K562 (cell line): ENCODE results near the gene FZD8. TPM values are rescaled to one million over a fixed set of nuclear protein-coding genes. Genes with fewer than 3 reads are reported as not detected.

Source experiments
- ATAC-seq: fragments of 200-7000 bp; cut with Tn5 transposase; 3 replicates; pipeline ENCODE4 v1.9.1; 2020; ENCODE audit warnings: moderate library complexity
- BruUV-seq: library from RNA; stranded (reverse); fragments of 400-500 nt; replicated peaks from 2 replicates; lab custom pipeline; 2021; lab: Mats Ljungman, UMichigan
- CTCF ChIA-PET: fragments of 300-600 bp; formaldehyde crosslinking; extraction: SDS; loops from one replicate; lab custom pipeline; 2021; ENCODE audit warnings: low intra/inter-chr PET ratio; lab: Yijun Ruan, JAX
- POLR2A ChIA-PET: fragments of 300-600, 350-650 bp; sonication (Branson Sonifier 250); formaldehyde crosslinking; extraction: SDS; loops from one replicate; lab custom pipeline; 2021; ENCODE audit warnings: antibody characterized with exemption, inconsistent platforms; lab: Yijun Ruan, JAX
- DNase-seq, 4 experiments: peaks; one replicate each; pipeline versions ENCODE4 v3.0.0 to v3.0.0-alpha.2; 2011 to 2018; ENCODE audit warnings: low spot score in 3 of 4, mixed read lengths in 3 of 4; ENCODE audit errors: extremely low read depth in 1 of 4
- FAIRE-seq: peaks from 2 replicates; lab custom pipeline; 2011; peaks lifted over from hg19 to GRCh38; lab: Jason Lieb, UNC
- H2AFZ ChIP-seq: 2 replicates; pipeline ENCODE4 v1.6.0; 2011; ENCODE audit warnings: low read depth, low read length, control low read depth, inconsistent platforms
- H3K27ac ChIP-seq: fragments of 200-600 bp; 3 replicates; pipeline ENCODE4 v1.8.0; 2011; ENCODE audit warnings: low read depth, mild to moderate bottlenecking, control low read depth, inconsistent platforms, low read length, moderate library complexity, mixed read lengths; ENCODE audit errors: extremely low read depth
- H3K27me3 ChIP-seq, 2 experiments: fragments of 300-600 bp in 1 of 2; 2 replicates in 1 of 2; 3 replicates in 1 of 2; pipeline versions ENCODE4 v1.6.0 to v1.8.0; 2011; ENCODE audit warnings: inconsistent platforms in 2 of 2, low read length in 2 of 2, mild to moderate bottlenecking in 1 of 2, mixed read lengths in 1 of 2, moderate library complexity in 1 of 2; ENCODE audit not compliant: control insufficient read depth in 2 of 2, insufficient read depth in 2 of 2
- H3K36me3 ChIP-seq: fragments of 300-600 bp; 3 replicates; pipeline ENCODE4 v1.8.0; 2011; ENCODE audit warnings: mild to moderate bottlenecking, low read length, inconsistent platforms; ENCODE audit not compliant: control insufficient read depth, insufficient read depth
- H3K4me1 ChIP-seq, 2 experiments: fragments of 200-600 bp in 1 of 2; replicated peaks in 1 of 2; 2 replicates in 1 of 2; 3 replicates in 1 of 2; pipeline versions ENCODE4 v1.5.1 to v1.8.0; 2011; ENCODE audit warnings: inconsistent platforms in 2 of 2, low read length in 2 of 2, mild to moderate bottlenecking in 1 of 2, mixed read lengths in 1 of 2, moderate library complexity in 1 of 2; ENCODE audit not compliant: control insufficient read depth in 2 of 2, insufficient read depth in 2 of 2
- H3K4me2 ChIP-seq: 2 replicates; pipeline ENCODE4 v1.6.1; 2011; ENCODE audit warnings: low read length, control low read depth, inconsistent platforms, mixed read lengths; ENCODE audit not compliant: insufficient read depth
- H3K4me3 ChIP-seq: fragments of 200-600 bp; sonication (generic), shearing (Covaris generic); 2 replicates; pipeline ENCODE4 v1.5.1; 2016; ENCODE audit warnings: control low read depth, inconsistent platforms
- H3K79me2 ChIP-seq: fragments of 200-600 bp; 3 replicates; pipeline ENCODE4 v1.8.0; 2011; ENCODE audit warnings: low read length, inconsistent platforms; ENCODE audit not compliant: control insufficient read depth, insufficient read depth
- H3K9ac ChIP-seq, 2 experiments: 2 replicates each; pipeline versions ENCODE4 v1.6.0 to v1.6.1; 2011; ENCODE audit warnings: low read depth in 2 of 2, low read length in 2 of 2, control low read depth in 1 of 2, inconsistent platforms in 1 of 2, mild to moderate bottlenecking in 1 of 2, mixed read lengths in 1 of 2; ENCODE audit not compliant: insufficient read depth in 1 of 2
- H3K9me1 ChIP-seq: one replicate; pipeline ENCODE4 v1.6.0; 2011; ENCODE audit warnings: inconsistent platforms, mild to moderate bottlenecking, low read length, moderate library complexity; ENCODE audit not compliant: control insufficient read depth, insufficient read depth
- H3K9me3 ChIP-seq: replicated peaks from 2 replicates; pipeline ENCODE4 v1.5.1; 2011; ENCODE audit warnings: low read depth, low read length, inconsistent platforms; ENCODE audit not compliant: control insufficient read depth, insufficient read depth
- H4K20me1 ChIP-seq: replicated peaks from 2 replicates; pipeline ENCODE4 v1.6.1; 2011; ENCODE audit warnings: low read length, inconsistent platforms, mixed read lengths; ENCODE audit not compliant: control insufficient read depth, insufficient read depth
- EZH2 ChIP-seq: IDR thresholded peaks from 2 replicates; pipeline ENCODE4 v1.6.1; 2012; ENCODE audit warnings: low read depth, mild to moderate bottlenecking, inconsistent platforms, low read length, borderline replicate concordance
- MCM2 ChIP-seq: fragments of 450-650 bp; IDR thresholded peaks from 2 replicates; pipeline ENCODE4 v1.6.1; 2017; ENCODE audit warnings: low read depth, mild to moderate bottlenecking
- MCM7 ChIP-seq, 2 experiments: fragments of 450-650 bp; IDR thresholded peaks; 2 replicates each; pipeline ENCODE4 v1.6.1; 2016 to 2018
- MXD1 ChIP-seq: fragments of 250-450 bp; sonication (Bioruptor Pico); IDR thresholded peaks from 2 replicates; pipeline ENCODE4 v1.8.0; 2021; ENCODE audit warnings: borderline replicate concordance, mild to moderate bottlenecking, moderate library complexity; ENCODE audit not compliant: poor library complexity, severe bottlenecking
- MYNN ChIP-seq, 2 experiments: sonication (generic); formaldehyde crosslinking in 1 of 2; IDR thresholded peaks; 2 replicates each; pipeline versions ENCODE4 v1.5.0 to v1.6.1; 2016 to 2020; ENCODE audit warnings: antibody characterized with exemption in 1 of 2, missing genetic modification reagents in 1 of 2
- ZBTB43 ChIP-seq: sonication (generic); formaldehyde crosslinking; IDR thresholded peaks from 2 replicates; pipeline ENCODE4 v1.8.0; 2023; ENCODE audit warnings: mild to moderate bottlenecking, missing genetic modification reagents
- ZBTB9 ChIP-seq: fragments of 450-650 bp; formaldehyde crosslinking; IDR thresholded peaks from 2 replicates; pipeline ENCODE4 v1.4.0; 2020; ENCODE audit warnings: mild to moderate bottlenecking, moderate library complexity
- ZNF146 ChIP-seq: IDR thresholded peaks from one replicate; pipeline ENCODE4 v1.6.1; 2018; ENCODE audit warnings: missing compliant biosample characterization; ENCODE audit not compliant: unreplicated experiment
- WGBS: fragments of 100-300 bp; shearing (Covaris generic); methylation state at CpG from one replicate; pipeline ENCODE4 v1.1.6; 2016; ENCODE audit warnings: low coverage, mixed read lengths; ENCODE audit not compliant: insufficient coverage; ENCODE audit errors: missing lambda C conversion rate; 5-methylcytosine and 5-hydroxymethylcytosine counted together
- in situ Hi-C: fragments of 300-500 bp; cut with MboI; formaldehyde crosslinking; loops from 4 replicates; pipeline ENCODE4 v1.15.0; 2018; ENCODE audit warnings: inconsistent platforms, mixed read lengths
- intact Hi-C: fragments of 100-400 bp; cut with micrococcal nuclease; formaldehyde crosslinking; loops from 2 replicates; pipeline ENCODE4 v1.14.2; 2022
- polyA plus RNA-seq, 8 experiments: library from polyadenylated mRNA; depleted of rRNA in 4 of 8; stranded (reverse) in 5 of 8; unstranded in 3 of 8; fragments of >200 nt; fragmentation: Nextera tagmentation in 2 of 8; fragmentation: Illumina TruSeq in 1 of 8; extraction: Ambion mirVana in 2 of 8; extraction: Trizol in 1 of 8; gene quantifications; 2 replicates each; pipeline versions ENCODE4 v1.2.1 to v1.2.3, GENCODE V29; 2011 to 2014; ENCODE audit warnings: inconsistent platforms in 1 of 8, missing spikeins in 1 of 8
- total RNA-seq, 7 experiments: library from RNA; depleted of rRNA in 6 of 7; stranded (reverse); fragments of >200 nt in 6 of 7; fragmentation: Illumina TruSeq in 2 of 7; extraction: Trizol in 2 of 7; gene quantifications; 2 replicates each; pipeline versions ENCODE4 v1.2.1 to v1.2.3, GENCODE V29; 2011 to 2021; ENCODE audit warnings: low replicate concordance in 1 of 7

The FZD8 gene
- total and polyA plus RNA-seq, 9 of the 15 experiments (the other 6 are each of a cell fraction or from before 2014, with no cell fraction given) = 0.03 to 1.2 (median 0.16) TPM; not detected in 1

- Histone ChIP-seq H3K9ac (no peak overlapping the region), H4K20me1 (no peaks in the 10 kb centered on the region), H3K9me3 (no peaks in the 10 kb centered on the region), H2AFZ (no peak overlapping the region), H3K4me3 (no peak overlapping the region), H3K27ac (no peak overlapping the region), H3K4me1 (no peaks in the 10 kb centered on the region), H3K36me3 (no peaks in the 10 kb centered on the region), H3K79me2 (no peaks in the 10 kb centered on the region), H3K27me3 (no peaks in the 10 kb centered on the region), H3K9me1 (no peaks in the 10 kb centered on the region), H3K4me2 (no peak overlapping the region)
- CTCF ChIA-PET = interaction anchor here (0.7 kb wide), 2 partner anchors 8 to 423 kb away, joined by 3 read pairs; no protein-coding TSS in a partner anchor
- in situ Hi-C loops (no loop called here), intact Hi-C loops (no loop called here)
- WGBS = 0% methylated on average over 1 of the region's 1 CpG
- POLR2A ChIA-PET = no interaction called here
- no peak for DNase-seq
- no peak for FAIRE-seq
- TF ChIP-seq EZH2 = no peak
- no peak for TF ChIP-seq MCM7 (IDR thresholded peaks at IDR 0.05)
- no peak for TF ChIP-seq MYNN (IDR thresholded peaks at IDR 0.05)
- no peak for TF ChIP-seq MYNN (CRISPR knock-in tag; IDR thresholded peaks at IDR 0.05)
- no peak for TF ChIP-seq ZBTB43 (CRISPR knock-in tag)
- TF ChIP-seq ZBTB9 (CRISPR knock-in tag) = no peak
- no peak for TF ChIP-seq MXD1
- TF ChIP-seq MCM2 = no peak
- TF ChIP-seq ZNF146 (CRISPR knock-in tag) = no peak
- no peak for ATAC-seq
- BruUV-seq = no TSS peak
Observed at GRCh38 chr10:35659456-35659855, 17.4 kb upstream of the FZD8 start.
